ENCODE results near the gene DET1.

DET1 gene

GRCh38 chr15:88465633-88466224 is 80.8 kb downstream of the DET1 start:
- ATAC-seq (no peak), DNase-seq (no peak)

DNA sequence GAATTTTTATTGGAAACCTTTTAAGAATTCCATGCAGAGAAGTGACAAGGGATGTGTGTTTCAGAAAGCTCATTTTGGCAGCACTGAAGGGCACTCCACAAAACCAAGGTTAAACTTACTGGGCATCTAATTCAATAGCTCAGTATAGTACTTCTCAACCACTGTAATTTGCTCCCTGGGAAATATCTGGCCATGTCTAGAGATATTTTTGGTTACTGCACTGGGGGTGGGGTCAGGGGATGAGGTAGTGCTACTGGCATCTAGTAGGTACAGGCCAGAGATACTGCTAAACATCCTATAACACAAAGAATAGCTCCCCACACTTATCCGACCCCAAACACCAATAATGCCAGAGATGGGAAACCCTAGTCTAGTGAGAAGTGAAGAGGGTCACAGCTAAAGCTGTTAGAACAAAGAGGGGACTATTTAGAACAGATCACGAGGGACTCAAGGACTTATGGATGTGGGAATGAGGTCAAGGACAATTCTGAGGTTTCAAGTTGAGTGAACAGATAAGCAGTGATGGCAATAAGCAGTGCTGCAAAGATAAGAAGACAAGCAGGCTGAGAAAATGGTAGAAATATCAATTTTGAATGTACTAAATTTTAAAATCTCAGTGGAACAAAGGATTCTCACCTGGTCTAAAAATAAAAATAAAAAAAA is 82.5 kb downstream of the DET1 start:
- DNase-seq: no peak

More for the DNA sequence above, 82.5 kb downstream of the DET1 start:
- ATAC-seq: no peak
